Measurements from ENCODE around the gene CD93.

GRCh38 chr20:23077277-23077676 lies 8.8 kb downstream of the CD93 start:
- TF ChIP-seq CTCF (conservative IDR thresholded peaks at IDR 0.05 in 1 of 2, IDR thresholded peaks at IDR 0.05 in 1 of 2; ENCODE audit: extremely low read depth in 1 of 2, insufficient read depth in 1 of 2, low read depth in 1 of 2, low read length in 2 of 2) (no peak), EZH2 (IDR thresholded peaks at IDR 0.05; ENCODE audit: borderline replicate concordance, low read length) (no peak)
